Right lobe of liver (tissue), 6 donors: ENCODE measurements around the gene ROR2. TPM values are rescaled to one million over a fixed set of nuclear protein-coding genes. Genes with fewer than 3 reads are reported as not detected.
A peak's percentile ranks its signal among the peaks of the same experiment; 100 is the strongest.

ENCODE experiments used
- ATAC-seq, 4 donors: fragments of 200-7000 bp; cut with Tn5 transposase; one replicate each; pipeline ENCODE4 v1.9.1; 2020; ENCODE audit warnings: mild to moderate bottlenecking in 4 of 4, moderate library complexity in 4 of 4
- DNase-seq, 3 donors: peaks; one replicate each; pipeline ENCODE4 v3.0.0-alpha.2; 2020
- H3K27ac ChIP-seq, 3 donors: fragments of 200-600 bp; one replicate each; pipeline ENCODE4 v1.8.0; 2022
- H3K27me3 ChIP-seq, 2 donors: fragments of 200-600 bp; one replicate each; pipeline ENCODE4 v1.8.0; 2022
- H3K36me3 ChIP-seq, 4 donors: fragments of 200-600 bp; sonication (generic) in 1 of 4; one replicate each; pipeline versions ENCODE4 v1.5.1 to v1.8.0; 2017 to 2022; ENCODE audit warnings: control low read depth in 1 of 4
- H3K4me1 ChIP-seq, 4 donors: fragments of 200-600 bp; sonication (generic) in 1 of 4; one replicate each; pipeline versions ENCODE4 v1.5.1 to v1.8.0; 2017 to 2022; ENCODE audit warnings: control low read depth in 1 of 4
- H3K4me3 ChIP-seq, 3 donors: fragments of 200-600 bp; one replicate each; pipeline ENCODE4 v1.8.0; 2022
- H3K9me3 ChIP-seq, 4 donors: fragments of 200-600 bp; sonication (generic) in 1 of 4; one replicate each; pipeline versions ENCODE4 v1.5.1 to v1.8.0; 2017 to 2022; ENCODE audit warnings: control low read depth in 1 of 4
- CTCF ChIP-seq, 4 donors: fragments of 200-600 bp in 3 of 4; fragments of 450-650 bp in 1 of 4; IDR thresholded peaks; one replicate each; pipeline versions ENCODE4 v1.5.1 to v1.8.0; 2016 to 2022; ENCODE audit warnings: antibody characterized with exemption in 4 of 4, mild to moderate bottlenecking in 2 of 4
- POLR2A ChIP-seq: fragments of 450-650 bp; IDR thresholded peaks from one replicate; pipeline ENCODE4 v1.6.1; 2017; ENCODE audit warnings: antibody characterized with exemption, mild to moderate bottlenecking
- WGBS: methylation state at CpG from one replicate; pipeline ENCODE4 v1.1.6; 2018; ENCODE audit warnings: low coverage, low lambda C conversion rate; ENCODE audit not compliant: insufficient coverage; ENCODE audit errors: missing lambda C conversion rate; 5-methylcytosine and 5-hydroxymethylcytosine counted together
- intact Hi-C, 2 donors: fragments of 100-400 bp; cut with DNase I; formaldehyde crosslinking; loops; one replicate each; pipeline versions ENCODE4 v1.11.2 to v1.14.1; 2022
- total RNA-seq, 6 experiments: library from RNA; depleted of rRNA in 2 of 6; stranded (reverse); fragments of >200 nt in 2 of 6; fragmentation: NEBNext Ultra II Directional in 3 of 6; extraction: Animal tissue kit (Norgen Biotek cat#: 25700) in 3 of 6; gene quantifications; one replicate each; pipeline versions ENCODE4 v1.1.0 to v1.2.4, GENCODE V29; 2016 to 2023
- donor health status: DM: no; HTN: yes; CAD: no.
- donor health status: DM: no; HTN: no; CAD: no.
- donor health status: DM: no; HTN: no; CAD: no.
- donor health status: DM: no; HTN: yes; CAD: no.
- donor health status: DM: no; HTN: yes; CAD: no.

ROR2 gene
- total RNA-seq, 6 experiments from 2014 or later, result 0.12 to 1.2 (median 0.49) TPM; not detected in 1

- intact Hi-C loops, result no loop called here
- Histone ChIP-seq H3K4me3 (no peak overlapping the region), H3K4me1 (no peaks in the 10 kb centered on the region), H3K27me3 (no peaks in the 10 kb centered on the region), H3K27ac (no peak overlapping the region), H3K36me3 (no peaks in the 10 kb centered on the region), H3K9me3 (no peaks in the 10 kb centered on the region)
- ATAC-seq (no peak), DNase-seq (no peak)
- WGBS, result 58% methylated on average over 2 of the region's 2 CpGs
- no peak for TF ChIP-seq POLR2A
- TF ChIP-seq CTCF (IDR thresholded peaks at IDR 0.05), result no peak
These were observed 13.7 kb upstream of the ROR2 start for GRCh38 chr9:91963711-91964240.

DNA sequence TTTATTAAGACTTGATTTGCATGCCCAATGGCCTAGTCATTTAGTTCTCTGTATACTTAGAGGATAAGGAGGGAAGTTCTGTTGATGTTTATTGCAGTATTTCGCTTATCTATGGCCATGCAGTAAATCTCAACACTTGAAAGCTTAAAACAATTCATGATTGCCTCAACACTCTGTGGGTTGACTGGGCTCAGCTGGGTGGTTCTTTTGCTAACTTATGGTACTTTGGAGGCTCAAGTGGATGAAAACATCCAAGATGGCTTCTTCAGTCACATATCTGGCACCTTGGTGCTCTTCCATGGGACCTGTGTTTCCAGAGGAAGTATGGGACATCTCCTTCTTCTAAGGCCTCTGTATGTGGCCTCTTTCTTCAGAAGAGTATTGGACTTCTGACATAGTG lies 10.3 kb upstream of the ROR2 start:
- TF ChIP-seq CTCF (IDR thresholded peaks at IDR 0.05), result no peak
- TF ChIP-seq POLR2A, result no peak
- no peaks in the 10 kb centered on the region for H3K27me3 ChIP-seq
- DNase-seq (no peak), ATAC-seq (no peak)
- intact Hi-C loops, result no loop called here
- no peaks in the 10 kb centered on the region for H3K36me3 ChIP-seq
- H3K27ac ChIP-seq, result no peak overlapping the region
- H3K4me3 ChIP-seq, result no peak overlapping the region
- 80% methylated on average over 1 of the region's 1 CpG for WGBS
- no peaks in the 10 kb centered on the region for H3K9me3 ChIP-seq
- H3K4me1 ChIP-seq, result no peaks in the 10 kb centered on the region

- Histone ChIP-seq H3K9me3 (no peaks in the 10 kb centered on the region), H3K36me3 (no peaks in the 10 kb centered on the region), H3K27me3 (no peaks in the 10 kb centered on the region), H3K27ac (no peak overlapping the region), H3K4me3 (no peak overlapping the region), H3K4me1 (no peaks in the 10 kb centered on the region)
- DNase-seq (no peak), ATAC-seq (no peak)
- intact Hi-C loops, result no loop called here
- 94% methylated on average over 4 of the region's 5 CpGs for WGBS
- TF ChIP-seq CTCF (IDR thresholded peaks at IDR 0.05) (no peak), POLR2A (no peak)
These were observed 8.1 kb upstream of the ROR2 start for GRCh38 chr9:91958174-91958573.

DNA sequence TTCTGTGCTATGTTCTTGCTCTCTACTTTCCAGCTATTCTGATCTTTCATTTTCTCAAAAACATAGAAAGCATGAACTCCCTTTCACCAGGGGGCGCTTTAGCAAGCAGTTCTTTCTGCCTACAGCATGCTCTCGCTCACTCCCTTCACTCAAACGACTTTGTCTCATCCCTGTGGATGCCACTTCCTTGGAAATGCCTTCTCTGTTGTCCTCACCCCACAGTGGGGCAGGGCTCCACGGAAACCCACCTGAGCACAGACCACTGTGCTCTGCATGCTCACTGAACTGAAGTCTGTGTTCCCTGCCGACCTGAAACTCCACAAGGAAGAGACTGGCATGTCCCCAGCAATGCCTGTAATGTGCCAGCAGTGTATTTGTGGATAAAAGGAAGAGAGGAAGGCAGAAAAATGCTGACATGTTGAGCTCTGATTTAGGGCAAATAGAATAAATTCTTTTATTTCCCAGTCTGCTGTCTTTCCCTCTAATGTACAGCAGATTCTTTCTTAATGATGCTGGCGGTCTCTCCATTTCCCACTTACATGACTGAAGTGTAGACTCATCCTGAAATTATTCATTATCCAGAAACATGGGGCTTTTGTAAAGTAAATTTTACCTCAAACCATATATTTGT lies 4.9 kb upstream of the ROR2 start:
- peak; percentile 55 to 76 (median 72) for ATAC-seq
- TF ChIP-seq CTCF (IDR thresholded peaks at IDR 0.05) (peak; percentile 29 to 72 (median 55)), POLR2A (no peak)
- intact Hi-C loops, result no loop called here
- no peaks in the 10 kb centered on the region for H3K9me3 ChIP-seq
- no peak overlapping the region for H3K4me3 ChIP-seq
- H3K4me1 ChIP-seq, result peaks cover 0 to 5% (median 0%) of the 10 kb centered on the region in 4 donors
- no peaks in the 10 kb centered on the region for H3K36me3 ChIP-seq
- DNase-seq, result peak in 1 of 3 donors; percentile 60
- WGBS, result 20% methylated on average over 6 of the region's 6 CpGs
- peaks cover 0 to 8% of the 10 kb centered on the region in 2 donors for H3K27me3 ChIP-seq
- H3K27ac ChIP-seq, result no peak overlapping the region
